Right lobe of liver (tissue), 4 donors: ENCODE results near the gene PCED1A.

ENCODE experiments used
- CTCF ChIP-seq, 4 donors: fragments of 200-600 bp in 3 of 4; fragments of 450-650 bp in 1 of 4; IDR thresholded peaks; one replicate each; pipeline versions ENCODE4 v1.5.1 to v1.8.0; 2016 to 2022; ENCODE audit warnings: antibody characterized with exemption in 4 of 4, mild to moderate bottlenecking in 2 of 4
- POLR2A ChIP-seq: fragments of 450-650 bp; IDR thresholded peaks from one replicate; pipeline ENCODE4 v1.6.1; 2017; ENCODE audit warnings: antibody characterized with exemption, mild to moderate bottlenecking
- donor health status: DM: no; HTN: no; CAD: no.
- donor health status: DM: no; HTN: no; CAD: no.
- donor health status: DM: no; HTN: yes; CAD: no.

GRCh38 chr20:2879146-2879545 lies 38.7 kb upstream of the PCED1A start:
- TF ChIP-seq CTCF (IDR thresholded peaks at IDR 0.05) (no peak), POLR2A (no peak)
